GM12878 (cell line): ENCODE data around the gene MGMT. TPM values are rescaled to one million over a fixed set of nuclear protein-coding genes. Genes with fewer than 3 reads are reported as not detected.

Source experiments
- ATAC-seq: fragments of 200-7000 bp; cut with Tn5 transposase; 3 replicates; pipeline ENCODE4 v1.9.1; 2020; ENCODE audit warnings: mild to moderate bottlenecking, moderate library complexity
- BruUV-seq: library from RNA; stranded (reverse); fragments of 400-500 nt; replicated peaks from 2 replicates; lab custom pipeline; 2021; lab: Mats Ljungman, UMichigan
- CTCF ChIA-PET: fragments of 300-600 bp; sonication (Branson Sonifier 250); formaldehyde crosslinking; extraction: SDS; loops from one replicate; lab custom pipeline; 2021; ENCODE audit warnings: inconsistent platforms; lab: Yijun Ruan, JAX
- POLR2A ChIA-PET: fragments of 350-600 bp; formaldehyde crosslinking; extraction: SDS; loops from one replicate; lab custom pipeline; 2021; ENCODE audit warnings: inconsistent platforms; lab: Charles Lee
- RAD21 ChIA-PET: fragments of 300-600 bp; sonication (Branson Sonifier 250); formaldehyde crosslinking; loops from one replicate; lab custom pipeline; 2023; ENCODE audit warnings: antibody characterized with exemption; ENCODE audit not compliant: unreplicated experiment; lab: Charles Lee
- SMC1A ChIA-PET: fragments of 300-600 bp; sonication (Branson Sonifier 250); formaldehyde crosslinking; loops from one replicate; lab custom pipeline; 2023; ENCODE audit not compliant: unreplicated experiment, uncharacterized antibody; lab: Charles Lee
- DNase-seq: peaks from one replicate; pipeline ENCODE4 v3.0.0-alpha.2; 2011; ENCODE audit warnings: low read depth, low spot score
- FAIRE-seq: peaks from 3 replicates; lab custom pipeline; 2011; peaks lifted over from hg19 to GRCh38; lab: Jason Lieb, UNC
- H2AFZ ChIP-seq: 2 replicates; pipeline ENCODE4 v1.6.0; 2011; ENCODE audit warnings: low read depth, low read length, control low read depth; ENCODE audit not compliant: control insufficient read depth
- H3K27ac ChIP-seq: 2 replicates; pipeline ENCODE4 v1.5.1; 2011; ENCODE audit warnings: control low read depth; ENCODE audit not compliant: control insufficient read depth, insufficient read depth
- H3K27me3 ChIP-seq, 2 experiments: replicated peaks in 1 of 2; 2 replicates each; pipeline versions ENCODE4 v1.6.0 to v1.6.1; 2011; ENCODE audit warnings: low read length in 1 of 2; ENCODE audit not compliant: control insufficient read depth in 2 of 2, insufficient read depth in 2 of 2
- H3K36me3 ChIP-seq, 2 experiments: 2 replicates each; pipeline ENCODE4 v1.5.1; 2011; ENCODE audit warnings: low read length in 1 of 2; ENCODE audit not compliant: control insufficient read depth in 2 of 2, insufficient read depth in 2 of 2
- H3K4me1 ChIP-seq: 2 replicates; pipeline ENCODE4 v1.6.1; 2011; ENCODE audit warnings: mild to moderate bottlenecking, low read length, moderate library complexity, mixed read lengths; ENCODE audit not compliant: control insufficient read depth, insufficient read depth
- H3K4me2 ChIP-seq: 2 replicates; pipeline ENCODE4 v1.6.0; 2011; ENCODE audit warnings: control low read depth; ENCODE audit not compliant: control insufficient read depth, insufficient read depth
- H3K4me3 ChIP-seq: fragments of 200-600 bp; sonication (generic); 2 replicates; pipeline ENCODE4 v1.5.1; 2016
- H3K79me2 ChIP-seq: 2 replicates; pipeline ENCODE4 v1.6.0; 2011; ENCODE audit warnings: low read length; ENCODE audit not compliant: control insufficient read depth, insufficient read depth
- H3K9ac ChIP-seq: 2 replicates; pipeline ENCODE4 v1.8.0; 2011; ENCODE audit warnings: low read length, control low read depth, mixed read lengths; ENCODE audit not compliant: control insufficient read depth, insufficient read depth
- H3K9me3 ChIP-seq: replicated peaks from 3 replicates; pipeline ENCODE4 v1.5.1; 2011; ENCODE audit warnings: mild to moderate bottlenecking, low read length; ENCODE audit not compliant: control insufficient read depth, insufficient read depth
- H4K20me1 ChIP-seq: 2 replicates; pipeline ENCODE4 v1.6.0; 2011; ENCODE audit not compliant: control insufficient read depth, insufficient read depth
- ATF2 ChIP-seq: IDR thresholded peaks from 2 replicates; pipeline ENCODE4 v1.6.1; 2012; ENCODE audit warnings: low read length, inconsistent platforms
- E4F1 ChIP-seq: fragments of 450-650 bp; IDR thresholded peaks from 2 replicates; pipeline ENCODE4 v1.6.1; 2018; ENCODE audit warnings: borderline replicate concordance, mild to moderate bottlenecking; ENCODE audit not compliant: partially characterized antibody
- MEF2B ChIP-seq: fragments of 450-650 bp; IDR thresholded peaks from 2 replicates; pipeline ENCODE4 v1.6.1; 2018; ENCODE audit warnings: mild to moderate bottlenecking, moderate library complexity; ENCODE audit not compliant: partially characterized antibody, poor library complexity, severe bottlenecking
- MYB ChIP-seq: fragments of 150-350 bp; IDR thresholded peaks from 2 replicates; pipeline ENCODE4 v1.6.1; 2014; ENCODE audit warnings: mild to moderate bottlenecking, low read depth, low read length, borderline replicate concordance
- RCOR1 ChIP-seq: conservative IDR thresholded peaks from 2 replicates; pipeline ENCODE4 v1.6.1; 2012; ENCODE audit warnings: low read depth, low read length, improper control_type of control experiment
- RFX5 ChIP-seq: IDR thresholded peaks from 2 replicates; pipeline ENCODE4 v1.6.1; 2011; ENCODE audit warnings: low read depth, low read length, improper control_type of control experiment
- SKIL ChIP-seq: fragments of 450-650 bp; IDR thresholded peaks from 2 replicates; pipeline ENCODE4 v1.6.1; 2017; ENCODE audit warnings: mild to moderate bottlenecking, low read depth, inconsistent platforms; ENCODE audit not compliant: poor library complexity, severe bottlenecking
- TCF7 ChIP-seq: IDR thresholded peaks from 2 replicates; pipeline ENCODE4 v1.6.1; 2014; ENCODE audit warnings: antibody characterized with exemption, borderline replicate concordance
- WRNIP1 ChIP-seq: IDR thresholded peaks from 2 replicates; pipeline ENCODE4 v1.6.1; 2011; ENCODE audit warnings: low read depth, low read length, improper control_type of control experiment, borderline replicate concordance
- WGBS: methylation state at CpG from one replicate; pipeline ENCODE4 v1.1.6; 2016; ENCODE audit warnings: low lambda C conversion rate; ENCODE audit not compliant: insufficient replicate concordance, insufficient coverage; ENCODE audit errors: missing lambda C conversion rate; 5-methylcytosine and 5-hydroxymethylcytosine counted together
- in situ Hi-C: fragments of 300-500 bp; cut with MboI; formaldehyde crosslinking; loops from 9 replicates; pipeline ENCODE4 v1.14.3; 2018; ENCODE audit warnings: mixed read lengths
- intact Hi-C: fragments of 100-400 bp; cut with micrococcal nuclease; formaldehyde crosslinking; loops from one replicate; pipeline ENCODE4 v1.14.2; 2022; ENCODE audit not compliant: unreplicated experiment
- polyA plus RNA-seq, 11 experiments: library from polyadenylated mRNA; depleted of rRNA in 4 of 11; unstranded in 6 of 11; stranded (reverse) in 5 of 11; fragments of >200 nt; fragmentation: Nextera tagmentation in 4 of 11; fragmentation: Illumina TruSeq in 1 of 11; extraction: Ambion mirVana in 4 of 11; extraction: Trizol in 1 of 11; gene quantifications; 1 replicate in 1 of 11; 2 replicates in 10 of 11; pipeline versions ENCODE4 v1.2.1 to v1.2.3, GENCODE V29; 2011 to 2016; ENCODE audit warnings: inconsistent platforms in 2 of 11, missing spikeins in 2 of 11, low read depth in 1 of 11
- total RNA-seq, 4 experiments: library from RNA; depleted of rRNA in 3 of 4; stranded (reverse); fragments of >200 nt in 3 of 4; fragmentation: Illumina TruSeq in 1 of 4; extraction: Trizol in 1 of 4; gene quantifications; 2 replicates each; pipeline versions ENCODE4 v1.2.1 to v1.2.3, GENCODE V29; 2013 to 2021

MGMT gene
- total and polyA plus RNA-seq, 10 of the 15 experiments (the other 5 are each of a cell fraction or from before 2014, with no cell fraction given), result 0.16 to 24.2 (median 13.3) TPM

GRCh38 chr10:129615921-129616525 lies 149.0 kb downstream of the MGMT start:
- ChIA-PET POLR2A (no interaction called here), RAD21 (no interaction called here), CTCF (no interaction called here), SMC1A (no interaction called here)
- H3K9ac ChIP-seq, result no peak overlapping the region
- intact Hi-C loops, result no loop called here
- DNase-seq, result no peak
- no peaks in the 10 kb centered on the region for H3K9me3 ChIP-seq
- no peak overlapping the region for H3K4me2 ChIP-seq
- H3K4me1 ChIP-seq, result no peaks in the 10 kb centered on the region
- TF ChIP-seq E4F1 (no peak), ATF2 (no peak), MYB (no peak), SKIL (no peak), RCOR1 (no peak), MEF2B (no peak), WRNIP1 (no peak), RFX5 (no peak), TCF7 (no peak)
- no peak overlapping the region for H3K4me3 ChIP-seq
- H2AFZ ChIP-seq, result no peak overlapping the region
- H4K20me1 ChIP-seq, result no peaks in the 10 kb centered on the region
- no peaks in the 10 kb centered on the region for H3K79me2 ChIP-seq
- no peak for ATAC-seq
- FAIRE-seq, result no peak
- H3K27me3 ChIP-seq, result no peaks in the 10 kb centered on the region
- in situ Hi-C loops, result no loop called here
- BruUV-seq, result no TSS peak
- WGBS, result 97% methylated on average over 14 of the region's 14 CpGs
- H3K36me3 ChIP-seq, result no peaks in the 10 kb centered on the region
- H3K27ac ChIP-seq, result no peak overlapping the region
